MM.1S (cell line): ENCODE data around the gene INTS11.
"Not testable (repeated sequence)": the region's sequence is repeated elsewhere in the genome, so short reads cannot be mapped to it uniquely, and the experiment has no call there.

Experiments used
- EZH2 ChIP-seq: fragments of 300-600 bp; sonication (generic); optimal IDR thresholded peaks from 2 replicates; pipeline ENCODE3; 2017; ENCODE audit warnings: low read depth, mild to moderate bottlenecking, antibody characterized with exemption, low read length, mixed read lengths
- EZH2phosphoT487 ChIP-seq: fragments of 300-600 bp; sonication (generic); IDR thresholded peaks from 2 replicates; pipeline ENCODE4 v1.6.1; 2018; ENCODE audit warnings: antibody characterized with exemption, low read length
- TF ChIP-seq, protein P1 (sequence below): fragments of 300-600 bp; sonication (generic); IDR thresholded peaks from 2 replicates; pipeline ENCODE4 v1.5.1; 2016; ENCODE audit warnings: antibody characterized with exemption, low read length, mixed read lengths

DNA sequence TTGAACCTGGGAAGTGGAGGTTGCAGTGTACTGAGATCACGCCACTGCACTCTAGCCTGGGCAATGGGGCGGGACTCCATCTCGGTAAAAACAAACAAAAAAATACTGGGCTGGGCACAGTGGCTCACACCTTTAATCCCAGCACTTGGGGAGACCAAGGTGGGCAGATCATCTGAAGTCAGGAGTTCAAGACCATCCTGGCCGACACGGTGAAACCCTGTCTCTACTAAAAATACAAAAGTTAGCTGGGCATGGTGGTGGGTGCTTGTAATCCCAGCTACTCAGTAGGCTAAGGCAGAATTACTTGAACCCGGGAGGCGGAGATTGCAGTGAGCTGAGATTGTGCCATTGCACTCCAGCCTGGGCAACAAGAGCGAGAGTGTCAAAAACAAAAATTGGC, 8.3 kb downstream of the INTS11 start:
- TF ChIP-seq, protein P1, sequence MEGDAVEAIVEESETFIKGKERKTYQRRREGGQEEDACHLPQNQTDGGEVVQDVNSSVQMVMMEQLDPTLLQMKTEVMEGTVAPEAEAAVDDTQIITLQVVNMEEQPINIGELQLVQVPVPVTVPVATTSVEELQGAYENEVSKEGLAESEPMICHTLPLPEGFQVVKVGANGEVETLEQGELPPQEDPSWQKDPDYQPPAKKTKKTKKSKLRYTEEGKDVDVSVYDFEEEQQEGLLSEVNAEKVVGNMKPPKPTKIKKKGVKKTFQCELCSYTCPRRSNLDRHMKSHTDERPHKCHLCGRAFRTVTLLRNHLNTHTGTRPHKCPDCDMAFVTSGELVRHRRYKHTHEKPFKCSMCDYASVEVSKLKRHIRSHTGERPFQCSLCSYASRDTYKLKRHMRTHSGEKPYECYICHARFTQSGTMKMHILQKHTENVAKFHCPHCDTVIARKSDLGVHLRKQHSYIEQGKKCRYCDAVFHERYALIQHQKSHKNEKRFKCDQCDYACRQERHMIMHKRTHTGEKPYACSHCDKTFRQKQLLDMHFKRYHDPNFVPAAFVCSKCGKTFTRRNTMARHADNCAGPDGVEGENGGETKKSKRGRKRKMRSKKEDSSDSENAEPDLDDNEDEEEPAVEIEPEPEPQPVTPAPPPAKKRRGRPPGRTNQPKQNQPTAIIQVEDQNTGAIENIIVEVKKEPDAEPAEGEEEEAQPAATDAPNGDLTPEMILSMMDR, result not testable (repeated sequence)
- TF ChIP-seq EZH2, EZH2phosphoT487: not testable (repeated sequence)
